CD1c-positive myeloid dendritic cell (primary cell): ENCODE results near the gene B3GNT7.
"Not testable (repeated sequence)": the region's sequence is repeated elsewhere in the genome, so short reads cannot be mapped to it uniquely, and the experiment has no call there.

Experiments used
- DNase-seq: peaks from one replicate; pipeline ENCODE4 v3.0.0-alpha.2; 2016; ENCODE audit errors: extremely low spot score

Gene B3GNT7

GRCh38 chr2:231395188-231396057 lies at the start of gene B3GNT7:
Gene B3GNT7 (plus strand): TSS chr2:231395710. CDS start chr2:231395804, 94 bp downstream.
- DNase-seq, result no peak

GRCh38 chr2:231347081-231347480 lies 48.4 kb upstream of the B3GNT7 start:
- no peak for DNase-seq

GRCh38 chr2:231347638-231348037 lies 47.9 kb upstream of the B3GNT7 start:
- DNase-seq, result no peak

- DNase-seq, result peak; percentile 10
Observed at GRCh38 chr2:231348173-231348572, 47.3 kb upstream of the B3GNT7 start.

GRCh38 chr2:231348704-231349373 lies 46.7 kb upstream of the B3GNT7 start:
- peak; percentile 27 for DNase-seq

- DNase-seq, result not testable (repeated sequence)
Observed at GRCh38 chr2:231349374-231349735, 46.2 kb upstream of the B3GNT7 start.

GRCh38 chr2:231351648-231352047 lies 43.9 kb upstream of the B3GNT7 start:
- no peak for DNase-seq

GRCh38 chr2:231353469-231353868 lies 42.0 kb upstream of the B3GNT7 start:
- no peak for DNase-seq

GRCh38 chr2:231355508-231356465 lies 39.7 kb upstream of the B3GNT7 start:
- no peak for DNase-seq

GRCh38 chr2:231356466-231356844 lies 39.1 kb upstream of the B3GNT7 start:
- DNase-seq, result no peak

- no peak for DNase-seq
Observed at GRCh38 chr2:231357048-231357447, 38.5 kb upstream of the B3GNT7 start.

- DNase-seq, result no peak
Observed at GRCh38 chr2:231357931-231358330, 37.6 kb upstream of the B3GNT7 start.

- peak; percentile 19 for DNase-seq
Observed at GRCh38 chr2:231359441-231359840, 36.1 kb upstream of the B3GNT7 start.

GRCh38 chr2:231359948-231360347 lies 35.6 kb upstream of the B3GNT7 start:
- DNase-seq, result no peak

GRCh38 chr2:231360401-231360800 lies 35.1 kb upstream of the B3GNT7 start:
- no peak for DNase-seq

GRCh38 chr2:231360881-231361371 lies 34.6 kb upstream of the B3GNT7 start:
- DNase-seq, result peak; percentile 56

- DNase-seq, result peak; percentile 70
Observed at GRCh38 chr2:231361701-231362554, 33.6 kb upstream of the B3GNT7 start.

GRCh38 chr2:231362555-231363184 lies 32.8 kb upstream of the B3GNT7 start:
- peak; percentile 35 for DNase-seq

- no peak for DNase-seq
Observed at GRCh38 chr2:231364061-231364460, 31.4 kb upstream of the B3GNT7 start.
